Measurements from ENCODE around the gene MALAT1. TPM values are rescaled to one million over a fixed set of nuclear protein-coding genes. Genes with fewer than 3 reads are reported as not detected.

The MALAT1 gene
- total and polyA plus RNA-seq, 2 of the 13 experiments (the other 11 are each of a cell fraction or from before 2014, with no cell fraction given) = 143 to 1,237 TPM

DNA sequence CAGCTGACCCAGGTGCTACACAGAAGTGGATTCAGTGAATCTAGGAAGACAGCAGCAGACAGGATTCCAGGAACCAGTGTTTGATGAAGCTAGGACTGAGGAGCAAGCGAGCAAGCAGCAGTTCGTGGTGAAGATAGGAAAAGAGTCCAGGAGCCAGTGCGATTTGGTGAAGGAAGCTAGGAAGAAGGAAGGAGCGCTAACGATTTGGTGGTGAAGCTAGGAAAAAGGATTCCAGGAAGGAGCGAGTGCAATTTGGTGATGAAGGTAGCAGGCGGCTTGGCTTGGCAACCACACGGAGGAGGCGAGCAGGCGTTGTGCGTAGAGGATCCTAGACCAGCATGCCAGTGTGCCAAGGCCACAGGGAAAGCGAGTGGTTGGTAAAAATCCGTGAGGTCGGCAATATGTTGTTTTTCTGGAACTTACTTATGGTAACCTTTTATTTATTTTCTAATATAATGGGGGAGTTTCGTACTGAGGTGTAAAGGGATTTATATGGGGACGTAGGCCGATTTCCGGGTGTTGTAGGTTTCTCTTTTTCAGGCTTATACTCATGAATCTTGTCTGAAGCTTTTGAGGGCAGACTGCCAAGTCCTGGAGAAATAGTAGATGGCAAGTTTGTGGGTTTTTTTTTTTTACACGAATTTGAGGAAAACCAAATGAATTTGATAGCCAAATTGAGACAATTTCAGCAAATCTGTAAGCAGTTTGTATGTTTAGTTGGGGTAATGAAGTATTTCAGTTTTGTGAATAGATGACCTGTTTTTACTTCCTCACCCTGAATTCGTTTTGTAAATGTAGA, 1.7 kb downstream of the MALAT1 start (continued):
- TF ChIP-seq, protein P1, sequence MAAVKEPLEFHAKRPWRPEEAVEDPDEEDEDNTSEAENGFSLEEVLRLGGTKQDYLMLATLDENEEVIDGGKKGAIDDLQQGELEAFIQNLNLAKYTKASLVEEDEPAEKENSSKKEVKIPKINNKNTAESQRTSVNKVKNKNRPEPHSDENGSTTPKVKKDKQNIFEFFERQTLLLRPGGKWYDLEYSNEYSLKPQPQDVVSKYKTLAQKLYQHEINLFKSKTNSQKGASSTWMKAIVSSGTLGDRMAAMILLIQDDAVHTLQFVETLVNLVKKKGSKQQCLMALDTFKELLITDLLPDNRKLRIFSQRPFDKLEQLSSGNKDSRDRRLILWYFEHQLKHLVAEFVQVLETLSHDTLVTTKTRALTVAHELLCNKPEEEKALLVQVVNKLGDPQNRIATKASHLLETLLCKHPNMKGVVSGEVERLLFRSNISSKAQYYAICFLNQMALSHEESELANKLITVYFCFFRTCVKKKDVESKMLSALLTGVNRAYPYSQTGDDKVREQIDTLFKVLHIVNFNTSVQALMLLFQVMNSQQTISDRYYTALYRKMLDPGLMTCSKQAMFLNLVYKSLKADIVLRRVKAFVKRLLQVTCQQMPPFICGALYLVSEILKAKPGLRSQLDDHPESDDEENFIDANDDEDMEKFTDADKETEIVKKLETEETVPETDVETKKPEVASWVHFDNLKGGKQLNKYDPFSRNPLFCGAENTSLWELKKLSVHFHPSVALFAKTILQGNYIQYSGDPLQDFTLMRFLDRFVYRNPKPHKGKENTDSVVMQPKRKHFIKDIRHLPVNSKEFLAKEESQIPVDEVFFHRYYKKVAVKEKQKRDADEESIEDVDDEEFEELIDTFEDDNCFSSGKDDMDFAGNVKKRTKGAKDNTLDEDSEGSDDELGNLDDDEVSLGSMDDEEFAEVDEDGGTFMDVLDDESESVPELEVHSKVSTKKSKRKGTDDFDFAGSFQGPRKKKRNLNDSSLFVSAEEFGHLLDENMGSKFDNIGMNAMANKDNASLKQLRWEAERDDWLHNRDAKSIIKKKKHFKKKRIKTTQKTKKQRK (IDR thresholded peaks at IDR 0.05; ENCODE audit: low read length) = no peak
- TF ChIP-seq RARA (CRISPR knock-in tag; IDR thresholded peaks at IDR 0.05) (no peak), JUN (CRISPR knock-in tag; IDR thresholded peaks at IDR 0.05) (no peak), ZNF567 (CRISPR knock-in tag; IDR thresholded peaks at IDR 0.05; ENCODE audit: borderline replicate concordance) (no peak), ZNF615 (CRISPR knock-in tag; IDR thresholded peaks at IDR 0.05; ENCODE audit: borderline replicate concordance) (no peak), ZNF3 (CRISPR knock-in tag; IDR thresholded peaks at IDR 0.05) (no peak), KLF11 (CRISPR knock-in tag; IDR thresholded peaks at IDR 0.05) (no peak), ZNF746 (CRISPR knock-in tag; IDR thresholded peaks at IDR 0.05) (no peak), MLLT10 (CRISPR knock-in tag; IDR thresholded peaks at IDR 0.05) (no peak; the same call in 1 of the 2 replicates), RELA (CRISPR knock-in tag; IDR thresholded peaks at IDR 0.05) (no peak), ISL2 (CRISPR knock-in tag; IDR thresholded peaks at IDR 0.05) (no peak), ZNF552 (CRISPR knock-in tag; IDR thresholded peaks at IDR 0.05; ENCODE audit: borderline replicate concordance) (no peak), CHD4 (IDR thresholded peaks at IDR 0.05; ENCODE audit: borderline replicate concordance, low read length) (no peak), PPARG (CRISPR knock-in tag; conservative IDR thresholded peaks at IDR 0.05) (no peak), ZNF773 (CRISPR knock-in tag; IDR thresholded peaks at IDR 0.05; ENCODE audit: borderline replicate concordance) (no peak)
- TF ChIP-seq, protein P2, sequence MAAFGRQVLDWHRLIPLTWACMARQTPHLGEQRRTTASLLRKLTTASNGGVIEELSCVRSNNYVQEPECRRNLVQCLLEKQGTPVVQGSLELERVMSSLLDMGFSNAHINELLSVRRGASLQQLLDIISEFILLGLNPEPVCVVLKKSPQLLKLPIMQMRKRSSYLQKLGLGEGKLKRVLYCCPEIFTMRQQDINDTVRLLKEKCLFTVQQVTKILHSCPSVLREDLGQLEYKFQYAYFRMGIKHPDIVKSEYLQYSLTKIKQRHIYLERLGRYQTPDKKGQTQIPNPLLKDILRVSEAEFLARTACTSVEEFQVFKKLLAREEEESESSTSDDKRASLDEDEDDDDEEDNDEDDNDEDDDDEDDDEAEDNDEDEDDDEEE (CRISPR knock-in tag; IDR thresholded peaks at IDR 0.05) = 0 out of 2 replicates have a peak, but pooled peaks have one; percentile 35
- TF ChIP-seq, protein P3, sequence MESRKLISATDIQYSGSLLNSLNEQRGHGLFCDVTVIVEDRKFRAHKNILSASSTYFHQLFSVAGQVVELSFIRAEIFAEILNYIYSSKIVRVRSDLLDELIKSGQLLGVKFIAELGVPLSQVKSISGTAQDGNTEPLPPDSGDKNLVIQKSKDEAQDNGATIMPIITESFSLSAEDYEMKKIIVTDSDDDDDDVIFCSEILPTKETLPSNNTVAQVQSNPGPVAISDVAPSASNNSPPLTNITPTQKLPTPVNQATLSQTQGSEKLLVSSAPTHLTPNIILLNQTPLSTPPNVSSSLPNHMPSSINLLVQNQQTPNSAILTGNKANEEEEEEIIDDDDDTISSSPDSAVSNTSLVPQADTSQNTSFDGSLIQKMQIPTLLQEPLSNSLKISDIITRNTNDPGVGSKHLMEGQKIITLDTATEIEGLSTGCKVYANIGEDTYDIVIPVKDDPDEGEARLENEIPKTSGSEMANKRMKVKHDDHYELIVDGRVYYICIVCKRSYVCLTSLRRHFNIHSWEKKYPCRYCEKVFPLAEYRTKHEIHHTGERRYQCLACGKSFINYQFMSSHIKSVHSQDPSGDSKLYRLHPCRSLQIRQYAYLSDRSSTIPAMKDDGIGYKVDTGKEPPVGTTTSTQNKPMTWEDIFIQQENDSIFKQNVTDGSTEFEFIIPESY (CRISPR knock-in tag; IDR thresholded peaks at IDR 0.05) = no peak
- TF ChIP-seq, protein P4, sequence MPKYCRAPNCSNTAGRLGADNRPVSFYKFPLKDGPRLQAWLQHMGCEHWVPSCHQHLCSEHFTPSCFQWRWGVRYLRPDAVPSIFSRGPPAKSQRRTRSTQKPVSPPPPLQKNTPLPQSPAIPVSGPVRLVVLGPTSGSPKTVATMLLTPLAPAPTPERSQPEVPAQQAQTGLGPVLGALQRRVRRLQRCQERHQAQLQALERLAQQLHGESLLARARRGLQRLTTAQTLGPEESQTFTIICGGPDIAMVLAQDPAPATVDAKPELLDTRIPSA (CRISPR knock-in tag; IDR thresholded peaks at IDR 0.05; ENCODE audit: borderline replicate concordance) = no peak
- TF ChIP-seq, protein P5, sequence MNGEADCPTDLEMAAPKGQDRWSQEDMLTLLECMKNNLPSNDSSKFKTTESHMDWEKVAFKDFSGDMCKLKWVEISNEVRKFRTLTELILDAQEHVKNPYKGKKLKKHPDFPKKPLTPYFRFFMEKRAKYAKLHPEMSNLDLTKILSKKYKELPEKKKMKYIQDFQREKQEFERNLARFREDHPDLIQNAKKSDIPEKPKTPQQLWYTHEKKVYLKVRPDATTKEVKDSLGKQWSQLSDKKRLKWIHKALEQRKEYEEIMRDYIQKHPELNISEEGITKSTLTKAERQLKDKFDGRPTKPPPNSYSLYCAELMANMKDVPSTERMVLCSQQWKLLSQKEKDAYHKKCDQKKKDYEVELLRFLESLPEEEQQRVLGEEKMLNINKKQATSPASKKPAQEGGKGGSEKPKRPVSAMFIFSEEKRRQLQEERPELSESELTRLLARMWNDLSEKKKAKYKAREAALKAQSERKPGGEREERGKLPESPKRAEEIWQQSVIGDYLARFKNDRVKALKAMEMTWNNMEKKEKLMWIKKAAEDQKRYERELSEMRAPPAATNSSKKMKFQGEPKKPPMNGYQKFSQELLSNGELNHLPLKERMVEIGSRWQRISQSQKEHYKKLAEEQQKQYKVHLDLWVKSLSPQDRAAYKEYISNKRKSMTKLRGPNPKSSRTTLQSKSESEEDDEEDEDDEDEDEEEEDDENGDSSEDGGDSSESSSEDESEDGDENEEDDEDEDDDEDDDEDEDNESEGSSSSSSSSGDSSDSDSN (CRISPR knock-in tag; IDR thresholded peaks at IDR 0.05) = peak; percentile 49; the same call in 1 of the 2 replicates
- TF ChIP-seq, protein P6, sequence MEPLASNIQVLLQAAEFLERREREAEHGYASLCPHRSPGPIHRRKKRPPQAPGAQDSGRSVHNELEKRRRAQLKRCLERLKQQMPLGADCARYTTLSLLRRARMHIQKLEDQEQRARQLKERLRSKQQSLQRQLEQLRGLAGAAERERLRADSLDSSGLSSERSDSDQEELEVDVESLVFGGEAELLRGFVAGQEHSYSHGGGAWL (CRISPR knock-in tag; IDR thresholded peaks at IDR 0.05) = no peak

Measured in HepG2 (cell line).